NCI-H2227 treated with DMSO at 0.1 percent for 48 hours (cell line): ENCODE results near the gene INS.

Source experiments
- DNase-seq: peaks from one replicate; lab custom pipeline; 2025; lab: John Stamatoyannopoulos, UW

INS gene

DNA sequence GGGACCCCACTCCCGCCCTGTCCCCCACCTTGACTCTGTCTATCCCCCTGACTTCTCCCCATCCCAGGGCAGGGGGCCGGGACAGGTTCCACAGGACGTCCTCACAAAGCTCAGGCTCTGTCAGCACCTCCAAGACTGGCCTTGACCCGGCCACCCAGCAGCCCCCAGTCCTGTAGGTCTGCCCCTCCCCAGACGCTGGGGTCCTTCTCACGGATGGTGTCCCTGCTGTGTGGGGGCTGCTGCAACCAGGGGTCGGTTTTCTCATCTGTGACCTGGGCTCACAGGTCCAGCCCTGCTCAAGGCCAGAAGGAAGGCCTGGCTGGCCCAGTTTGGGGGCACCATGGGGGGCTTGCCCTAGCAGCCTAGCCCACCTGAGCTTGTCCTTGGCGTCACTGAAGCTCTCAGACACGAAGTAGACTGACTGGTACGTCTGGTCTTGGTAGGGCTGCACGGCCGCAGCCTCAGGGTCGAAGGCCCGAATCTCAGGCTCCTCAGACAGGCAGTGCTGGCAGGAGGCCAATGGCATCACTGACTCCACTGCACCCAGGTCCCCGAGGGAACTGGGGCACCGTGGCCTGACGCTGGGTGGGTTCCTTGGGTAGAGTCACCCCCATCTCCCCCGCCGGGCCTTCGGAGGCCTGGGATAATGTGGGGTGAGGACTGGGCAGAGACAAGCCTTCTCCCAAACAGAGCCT is 4.0 kb upstream of the INS start:
- DNase-seq: no peak

- DNase-seq: no peak
These were observed 3.1 kb upstream of the INS start for GRCh38 chr11:2164081-2164480.

- DNase-seq: no peak
These were observed 2.5 kb upstream of the INS start for GRCh38 chr11:2163428-2163978.

- no peak for DNase-seq
These were observed 1.2 kb downstream of the INS start for GRCh38 chr11:2159536-2160413.

DNA sequence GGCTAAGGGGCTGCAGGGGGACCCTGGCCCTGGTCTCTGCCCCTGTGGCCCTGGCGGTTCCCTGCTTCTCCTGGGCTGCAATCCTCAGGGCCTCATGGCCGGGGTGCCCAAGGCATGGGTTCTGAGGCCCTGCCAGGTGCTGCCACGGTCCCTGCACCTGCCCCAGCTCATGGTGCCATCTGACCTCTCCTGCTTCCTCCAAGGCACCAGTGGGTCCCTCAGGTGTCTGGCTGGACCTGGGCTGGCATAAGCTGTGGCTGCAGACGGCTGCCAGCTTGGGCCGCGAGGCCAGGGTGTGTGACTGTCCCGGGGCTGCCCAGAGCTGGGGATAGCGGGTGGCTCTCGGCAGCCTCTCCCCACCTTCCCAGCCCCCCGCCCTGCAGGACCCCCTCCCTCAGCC is 2.0 kb downstream of the INS start:
- DNase-seq: no peak

DNA sequence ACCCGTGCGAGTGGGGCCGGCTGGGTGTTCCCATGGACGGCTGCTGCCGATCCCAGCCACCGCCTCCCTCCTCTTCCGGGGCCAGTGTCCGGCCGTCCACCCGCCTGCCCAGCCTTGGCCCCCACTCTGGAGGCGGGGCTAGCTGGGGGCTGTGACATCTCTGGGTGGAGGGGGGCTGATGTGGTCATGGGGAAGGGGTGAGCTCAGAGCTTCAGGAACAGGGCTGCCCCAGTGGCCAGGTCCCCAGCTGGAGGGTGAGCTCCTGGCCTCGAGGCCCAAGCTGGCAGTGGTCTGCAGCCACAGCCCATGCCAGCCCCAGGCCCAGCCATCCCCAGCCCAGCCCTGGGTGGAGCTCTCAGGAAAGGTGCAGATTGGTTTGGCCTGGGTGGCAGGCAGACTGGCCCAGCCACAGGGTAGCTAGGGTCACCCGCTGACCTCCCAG is 2.7 kb downstream of the INS start:
- no peak for DNase-seq

DNA sequence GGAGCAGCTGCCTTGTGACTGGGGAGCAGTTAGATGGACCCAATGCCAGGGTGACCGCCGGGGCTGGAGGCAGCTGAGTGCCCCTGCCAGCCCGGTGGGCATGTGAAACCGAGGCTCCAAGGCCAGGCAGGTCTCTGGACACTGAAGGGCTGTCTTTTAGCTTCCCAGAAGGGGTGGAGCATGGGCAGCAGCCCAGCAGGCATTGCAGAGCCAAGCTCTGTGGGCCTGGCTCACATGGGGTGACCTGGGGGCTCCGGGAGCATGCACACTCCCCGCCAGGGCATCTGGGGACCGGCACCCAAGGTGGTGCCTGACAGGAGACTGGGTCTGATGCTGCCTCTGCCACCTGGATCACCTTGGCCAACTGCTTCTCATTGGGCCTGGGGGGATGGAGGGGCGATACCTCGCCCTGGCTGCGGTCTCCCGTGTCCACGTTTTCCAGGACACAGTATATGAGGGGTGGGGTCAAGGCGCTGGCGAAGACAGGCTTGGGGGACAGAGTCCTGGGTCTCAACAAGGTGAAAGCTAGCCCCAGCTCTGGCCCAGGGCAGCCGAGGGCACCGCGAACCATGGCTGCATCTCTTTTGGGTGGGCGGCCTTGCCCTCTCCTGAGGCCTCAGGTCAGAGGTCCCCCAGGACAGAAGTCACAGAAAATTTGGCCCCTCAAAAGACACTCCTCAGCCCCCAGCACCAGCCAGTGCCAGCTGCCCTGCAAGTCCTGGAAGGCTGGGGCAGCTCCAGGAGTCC is 3.5 kb downstream of the INS start:
- DNase-seq: no peak

DNA sequence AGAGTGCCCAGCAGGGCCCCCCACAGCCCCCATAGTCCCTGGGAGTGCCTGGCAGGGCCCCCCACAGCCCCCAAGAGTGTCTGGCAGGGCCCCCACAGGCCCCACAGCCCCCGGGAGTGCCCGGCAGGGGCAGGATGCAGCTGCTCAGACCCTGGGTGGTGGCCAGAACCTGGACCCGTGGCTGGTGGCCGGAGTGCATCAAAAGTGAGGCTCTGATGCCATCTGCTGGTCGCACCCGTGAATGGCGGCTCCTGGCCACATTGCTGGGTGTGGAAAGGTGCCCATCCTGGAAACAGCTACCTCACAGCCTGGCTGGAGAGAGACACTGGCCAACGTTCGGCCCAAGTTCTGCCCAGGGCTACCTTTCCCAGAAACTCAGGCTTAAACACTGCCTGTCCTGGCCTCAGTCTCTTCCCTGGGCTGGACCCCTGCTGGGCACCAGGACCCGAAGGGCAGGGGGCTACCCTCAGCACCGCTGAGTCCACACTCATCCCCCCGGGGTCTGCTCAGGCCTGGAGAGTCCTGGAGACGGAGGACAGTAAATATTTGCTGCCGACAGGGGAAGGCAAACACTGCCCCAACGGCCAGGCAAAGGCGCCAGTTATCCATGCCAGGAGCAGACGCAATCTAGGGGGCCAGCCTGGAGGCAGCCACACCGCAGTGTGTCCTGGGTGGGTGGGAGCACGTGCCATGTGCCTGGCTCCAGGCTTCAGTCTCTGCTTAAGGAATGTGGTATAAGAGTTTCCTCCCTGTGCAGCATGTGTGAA is 4.4 kb downstream of the INS start:
- peak; percentile 35 for DNase-seq

- DNase-seq: no peak
These were observed 5.5 kb downstream of the INS start for GRCh38 chr11:2155511-2155910.

- DNase-seq: no peak
These were observed 6.1 kb downstream of the INS start for GRCh38 chr11:2154889-2155288.

DNA sequence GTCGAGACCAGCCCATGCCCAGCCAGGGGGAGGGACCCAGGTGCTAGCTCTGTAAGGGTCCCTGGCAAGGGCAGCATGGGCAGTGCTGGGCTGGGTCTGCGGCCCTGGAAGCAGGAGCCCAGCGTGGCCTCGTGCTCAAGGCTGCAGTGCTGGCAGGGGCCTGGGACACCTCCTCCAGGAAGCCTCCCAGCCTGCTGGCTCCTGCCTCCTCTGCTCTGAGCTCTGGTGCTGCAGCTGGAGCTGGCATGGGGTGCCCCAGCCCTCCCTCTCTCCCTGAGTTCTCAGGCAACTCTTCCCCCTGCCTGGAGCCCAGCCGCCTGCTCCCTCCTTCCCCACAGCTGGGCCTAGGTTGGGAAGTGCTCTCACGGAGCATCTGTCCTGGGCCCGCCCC is 6.8 kb downstream of the INS start:
- DNase-seq: no peak

DNA sequence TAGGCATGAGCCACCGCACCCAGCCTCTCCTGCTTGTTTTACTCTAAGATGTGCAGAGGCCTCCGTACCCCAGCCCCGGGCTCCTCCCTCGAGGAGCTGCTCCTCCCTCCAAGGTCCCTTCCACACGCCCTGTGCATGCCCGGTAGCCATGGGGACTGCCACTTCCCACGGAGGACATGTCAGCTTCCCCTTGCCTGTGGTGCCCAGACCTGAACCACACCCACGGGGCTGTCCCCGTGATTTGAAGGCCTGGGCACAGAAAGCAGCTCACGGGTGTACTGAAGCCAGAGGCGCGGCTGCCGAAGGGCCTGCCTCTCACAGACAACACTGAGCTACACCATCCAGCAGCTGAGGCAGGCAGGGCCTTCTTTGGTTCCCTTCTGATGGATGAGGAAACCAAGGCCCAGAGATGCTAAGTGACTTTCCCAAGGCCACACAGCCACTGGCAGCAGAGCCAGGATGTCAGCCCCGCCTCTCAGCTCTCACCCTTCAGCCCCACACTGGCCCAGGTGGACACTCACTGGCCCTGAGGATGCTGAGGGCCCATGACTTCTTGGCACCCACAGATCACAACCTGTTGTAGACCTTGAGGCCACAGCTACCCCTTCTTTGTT is 7.3 kb downstream of the INS start:
- DNase-seq: no peak

DNA sequence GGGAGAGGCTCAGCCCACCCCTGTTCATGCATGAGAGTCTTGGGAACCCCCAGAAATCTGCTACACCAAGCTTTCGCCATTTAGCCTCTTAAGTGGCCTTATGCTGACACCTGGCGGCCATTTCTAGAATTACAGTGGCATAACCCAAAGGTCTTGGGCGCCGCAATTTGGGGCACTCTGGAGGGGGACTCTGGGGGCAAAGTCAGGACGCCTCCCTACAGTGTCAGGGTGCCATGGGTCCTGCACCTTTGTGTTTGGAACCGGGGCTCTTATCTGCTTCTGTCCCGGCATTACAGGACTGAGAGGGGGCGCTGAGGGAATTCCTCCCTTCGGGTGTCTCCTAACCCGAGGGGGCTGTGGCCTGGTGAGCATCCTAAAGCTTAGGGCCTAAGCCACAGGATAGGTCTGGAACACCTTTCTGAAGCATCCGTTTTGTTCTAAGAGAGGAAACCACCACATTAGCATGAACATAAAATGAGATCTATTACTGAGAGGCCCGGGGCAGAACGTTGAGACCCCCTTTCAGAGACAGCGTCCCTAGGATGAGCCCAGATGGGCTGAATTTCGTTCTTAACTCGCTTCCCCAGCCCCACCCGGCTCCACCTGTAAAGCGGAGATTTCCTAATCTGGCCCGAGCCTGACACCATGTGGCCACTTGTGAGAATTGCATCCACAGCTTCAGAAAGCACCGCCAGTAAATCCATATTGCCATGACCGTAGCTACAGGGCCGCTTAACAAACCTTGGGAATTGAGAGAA is 9.3 kb downstream of the INS start:
- DNase-seq: peak; percentile 87

DNA sequence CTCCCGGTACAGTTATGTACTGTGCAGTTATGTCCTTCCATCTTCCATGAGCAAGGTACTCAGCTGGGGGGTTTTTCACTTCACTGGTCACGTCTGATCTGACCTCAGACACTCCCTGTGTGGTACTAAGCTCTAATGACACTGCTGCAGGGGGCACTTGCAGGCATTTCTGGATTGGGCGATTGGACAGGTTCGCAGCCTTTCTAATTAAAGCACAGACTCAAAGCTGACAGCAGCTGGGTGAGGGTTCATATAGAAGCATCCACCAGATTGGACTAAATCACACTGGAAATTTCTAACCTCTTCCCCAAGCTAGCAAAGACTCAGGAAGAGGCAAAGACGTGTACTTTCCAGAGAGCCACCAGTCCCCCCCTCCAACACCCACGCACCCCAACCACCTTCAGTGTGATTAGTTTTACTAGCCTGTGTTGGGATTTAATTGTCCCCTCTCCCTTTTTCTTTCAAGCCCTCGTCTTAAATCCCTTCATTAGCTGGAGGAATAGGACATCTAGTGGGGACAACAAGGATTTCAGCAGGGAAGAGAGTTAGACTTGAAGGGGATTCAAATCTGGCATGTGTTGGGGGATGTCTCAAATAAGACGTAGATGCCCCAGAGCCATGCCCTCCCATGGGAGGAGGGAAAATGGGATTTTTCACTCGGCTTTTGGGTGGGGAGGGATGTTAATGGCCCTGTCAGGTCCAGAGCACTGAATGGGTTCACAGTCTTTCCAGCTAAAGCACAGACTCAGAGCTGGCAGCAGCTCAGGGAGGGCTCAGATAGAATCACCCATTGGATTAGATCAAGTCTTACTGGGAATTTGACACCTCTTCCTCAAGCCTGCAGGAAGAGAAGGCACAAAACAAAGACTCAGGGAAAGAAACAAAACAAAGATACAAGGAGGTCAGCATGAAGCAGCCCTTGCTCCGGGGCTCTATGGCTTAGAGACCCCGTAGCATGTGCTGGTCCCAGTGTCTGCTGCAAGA is 10.9 kb downstream of the INS start:
- peak; percentile 49 for DNase-seq

GRCh38 chr11:2149460-2149859 is 11.5 kb downstream of the INS start:
- no peak for DNase-seq

GRCh38 chr11:2148595-2148994 is 12.4 kb downstream of the INS start:
- no peak for DNase-seq

- no peak for DNase-seq
These were observed 13.6 kb downstream of the INS start for GRCh38 chr11:2147391-2147790.

GRCh38 chr11:2146051-2146450 is 15.0 kb downstream of the INS start:
- no peak for DNase-seq

DNA sequence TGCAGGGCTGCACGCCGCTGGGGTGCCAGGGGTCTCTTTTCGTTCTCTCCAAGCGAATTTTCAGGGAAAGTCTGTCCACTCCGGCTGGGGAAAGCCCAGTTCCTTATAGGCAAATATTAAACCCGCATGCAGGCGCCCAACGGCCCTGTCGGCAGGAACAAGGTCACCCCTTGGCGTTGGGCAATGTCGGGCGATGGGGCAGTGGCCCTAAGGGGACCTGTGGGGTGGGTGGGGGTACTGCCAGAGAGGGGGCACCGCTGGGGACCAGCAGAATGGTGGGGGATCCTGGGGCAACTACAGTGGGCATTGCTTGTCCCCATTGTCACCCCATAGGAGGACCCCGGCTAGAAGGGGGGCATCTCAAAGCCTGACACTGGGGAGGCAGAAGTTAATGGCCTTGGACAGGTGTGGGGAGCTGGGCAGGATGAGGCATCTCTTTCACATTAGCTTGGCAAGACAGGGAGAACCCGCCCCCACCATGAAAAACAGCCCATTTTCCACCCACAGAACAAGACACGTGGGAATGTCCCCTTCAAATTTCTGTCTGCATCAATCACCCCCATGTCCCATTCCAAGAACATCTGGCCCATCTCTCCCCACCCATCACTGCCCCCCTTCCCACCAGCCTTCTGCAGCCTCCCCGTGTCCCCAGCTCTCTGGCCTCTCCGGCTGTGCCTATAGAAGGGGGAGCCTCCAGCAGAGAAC is 16.3 kb downstream of the INS start:
- no peak for DNase-seq
